HCT116 (cell line): ENCODE results near the gene IFNA21. TPM values are rescaled to one million over a fixed set of nuclear protein-coding genes. Genes with fewer than 3 reads are reported as not detected.
"Not testable (repeated sequence)": the region's sequence is repeated elsewhere in the genome, so short reads cannot be mapped to it uniquely, and the experiment has no call there.

ENCODE experiments used
- ATAC-seq: fragments of 200-7000 bp; cut with Tn5 transposase; 2 replicates; pipeline ENCODE4 v1.9.1; 2020; ENCODE audit warnings: mild to moderate bottlenecking, moderate library complexity
- BruUV-seq: library from RNA; stranded (reverse); fragments of 400-500 nt; replicated peaks from 2 replicates; lab custom pipeline; 2021; lab: Mats Ljungman, UMichigan
- CTCF ChIA-PET: fragments of 300-600 bp; sonication (Branson Sonifier 250); formaldehyde crosslinking; loops from one replicate; lab custom pipeline; 2021; ENCODE audit warnings: antibody characterized with exemption; lab: Charles Lee
- POLR2A ChIA-PET: fragments of 300-600, 350-600 bp; sonication (Branson Sonifier 250); formaldehyde crosslinking; loops from one replicate; lab custom pipeline; 2021; ENCODE audit warnings: antibody characterized with exemption; lab: Charles Lee
- RAD21 ChIA-PET, 2 experiments: fragments of 300-600 bp; sonication (Branson Sonifier 250); formaldehyde crosslinking; loops; one replicate each; lab custom pipeline; 2023; ENCODE audit warnings: low total read pairs in 2 of 2; ENCODE audit not compliant: uncharacterized antibody in 2 of 2, unreplicated experiment in 2 of 2, low non-redundant PET in 1 of 2; lab: Charles Lee
- DNase-seq: peaks from one replicate; pipeline ENCODE4 v3.0.0-alpha.2; 2010; ENCODE audit warnings: low read depth, low spot score
- H2AFZ ChIP-seq: fragments of 200-600 bp; shearing (Covaris generic), sonication (generic); 2 replicates; pipeline ENCODE4 v1.6.1; 2017; ENCODE audit warnings: low read depth, mixed run types, mixed read lengths, antibody characterized with exemption, low read length; ENCODE audit not compliant: poor library complexity, severe bottlenecking
- H3K27ac ChIP-seq: 2 replicates; pipeline ENCODE4 v1.5.1; 2012; ENCODE audit warnings: low read depth, low read length
- H3K27me3 ChIP-seq: fragments of 200-600 bp; sonication (generic); 2 replicates; pipeline ENCODE4 v1.6.1; 2016; ENCODE audit warnings: mixed run types, low read length, mixed read lengths; ENCODE audit not compliant: insufficient read depth
- H3K36me3 ChIP-seq, 2 experiments: fragments of 200-500 bp in 1 of 2; fragments of 200-600 bp in 1 of 2; sonication (Bioruptor generic) in 1 of 2; sonication (generic) in 1 of 2; 2 replicates each; pipeline versions ENCODE4 v1.5.1 to v1.6.1; 2014 to 2016; ENCODE audit warnings: low read length in 2 of 2, inconsistent platforms in 1 of 2, mixed read lengths in 1 of 2, mixed run types in 1 of 2; ENCODE audit not compliant: insufficient read depth in 2 of 2, control insufficient read depth in 1 of 2
- H3K4me1 ChIP-seq, 2 experiments: fragments of 200-600 bp in 1 of 2; sonication (generic) in 1 of 2; 2 replicates each; pipeline versions ENCODE4 v1.5.1 to v1.6.1; 2012 to 2017; ENCODE audit warnings: low read length in 2 of 2, inconsistent platforms in 1 of 2, mild to moderate bottlenecking in 1 of 2, mixed read lengths in 1 of 2, mixed run types in 1 of 2, moderate library complexity in 1 of 2; ENCODE audit not compliant: insufficient read depth in 2 of 2, control insufficient read depth in 1 of 2
- H3K4me2 ChIP-seq: fragments of 200-600 bp; sonication (generic); 2 replicates; pipeline ENCODE4 v1.6.1; 2017; ENCODE audit warnings: mixed run types, low read length, mixed read lengths
- H3K4me3 ChIP-seq, 2 experiments: fragments of 200-600 bp in 1 of 2; sonication (generic) in 1 of 2; replicated peaks in 1 of 2; 2 replicates each; pipeline ENCODE4 v1.5.1; 2011 to 2016; ENCODE audit warnings: low read length in 2 of 2, control low read depth in 1 of 2, low read depth in 1 of 2, mild to moderate bottlenecking in 1 of 2, mixed read lengths in 1 of 2, mixed run types in 1 of 2
- H3K79me2 ChIP-seq: fragments of 200-600 bp; sonication (generic); 2 replicates; pipeline ENCODE4 v1.6.1; 2017; ENCODE audit warnings: mild to moderate bottlenecking, mixed run types, low read length, moderate library complexity, mixed read lengths; ENCODE audit not compliant: insufficient read depth
- H3K9ac ChIP-seq: fragments of 200-600 bp; sonication (generic); 2 replicates; pipeline ENCODE4 v1.6.1; 2016; ENCODE audit warnings: low read length, mixed read lengths
- H3K9me2 ChIP-seq: fragments of 200-600 bp; sonication (generic), shearing (Covaris generic); 2 replicates; pipeline ENCODE4 v1.6.1; 2017; ENCODE audit warnings: mixed run types, mild to moderate bottlenecking, moderate library complexity; ENCODE audit not compliant: insufficient read depth
- H3K9me3 ChIP-seq, 2 experiments: fragments of 200-500 bp in 1 of 2; fragments of 200-600 bp in 1 of 2; sonication (Bioruptor generic) in 1 of 2; sonication (generic) in 1 of 2; 2 replicates each; pipeline ENCODE4 v1.6.1; 2014 to 2017; ENCODE audit warnings: low read length in 2 of 2, mixed read lengths in 2 of 2, inconsistent platforms in 1 of 2, low read depth in 1 of 2, mild to moderate bottlenecking in 1 of 2, mixed run types in 1 of 2, moderate library complexity in 1 of 2; ENCODE audit not compliant: control insufficient read depth in 1 of 2, insufficient read depth in 1 of 2
- H4K20me1 ChIP-seq: fragments of 200-600 bp; sonication (generic), shearing (Covaris generic); 2 replicates; pipeline ENCODE4 v1.6.1; 2017; ENCODE audit warnings: mixed run types, mild to moderate bottlenecking, moderate library complexity; ENCODE audit not compliant: insufficient read depth
- CEBPB ChIP-seq: IDR thresholded peaks from 2 replicates; pipeline ENCODE4 v1.6.1; 2012; ENCODE audit warnings: low read depth
- EGR1 ChIP-seq: IDR thresholded peaks from 2 replicates; pipeline ENCODE4 v1.6.1; 2012; ENCODE audit warnings: low read depth
- EZH2 ChIP-seq: fragments of 200-600 bp; sonication (generic); IDR thresholded peaks from 2 replicates; pipeline ENCODE4 v1.6.1; 2017; ENCODE audit warnings: antibody characterized with exemption, mixed run types
- EZH2phosphoT487 ChIP-seq: fragments of 200-600 bp; IDR thresholded peaks from 2 replicates; pipeline ENCODE4 v1.6.1; 2018; ENCODE audit warnings: antibody characterized with exemption, borderline replicate concordance
- FOSL1 ChIP-seq: IDR thresholded peaks from 2 replicates; pipeline ENCODE4 v1.6.1; 2012; ENCODE audit warnings: low read depth
- JUND ChIP-seq: IDR thresholded peaks from 2 replicates; pipeline ENCODE4 v1.6.1; 2012
- POLR2A ChIP-seq: IDR thresholded peaks from 2 replicates; pipeline ENCODE4 v1.7.0; 2011; ENCODE audit warnings: borderline replicate concordance; ENCODE audit not compliant: insufficient read depth, insufficient read length; ENCODE audit errors: extremely low read depth
- RAD21 ChIP-seq: IDR thresholded peaks from 2 replicates; pipeline ENCODE4 v1.6.1; 2012; ENCODE audit warnings: low read depth, mild to moderate bottlenecking
- SIN3A ChIP-seq: IDR thresholded peaks from 2 replicates; pipeline ENCODE4 v1.6.1; 2012; ENCODE audit warnings: low read depth
- ZFX ChIP-seq: fragments of 450-650 bp; IDR thresholded peaks from 2 replicates; pipeline ENCODE4 v1.6.1; 2017
- ZNF274 ChIP-seq: fragments of 200-500 bp; sonication (Bioruptor generic); IDR thresholded peaks from 2 replicates; pipeline ENCODE4 v1.6.1; 2014; ENCODE audit warnings: mild to moderate bottlenecking, low read depth, low read length, inconsistent platforms
- intact Hi-C: fragments of 100-400 bp; cut with micrococcal nuclease; formaldehyde crosslinking; loops from 2 replicates; pipeline ENCODE4 v1.10.0; 2022
- total RNA-seq: library from RNA; stranded (reverse); gene quantifications from one replicate; pipeline ENCODE4 v1.2.1, GENCODE V29; 2021; ENCODE audit not compliant: unreplicated experiment
- TF ChIP-seq, protein P1 (sequence below): IDR thresholded peaks from 2 replicates; pipeline ENCODE4 v1.6.1; 2011; ENCODE audit warnings: mild to moderate bottlenecking, low read length, moderate library complexity; ENCODE audit not compliant: insufficient replicate concordance; ENCODE audit errors: extremely low read depth

IFNA21 gene
- total RNA-seq, 1 experiment from 2014 or later: not detected

DNA sequence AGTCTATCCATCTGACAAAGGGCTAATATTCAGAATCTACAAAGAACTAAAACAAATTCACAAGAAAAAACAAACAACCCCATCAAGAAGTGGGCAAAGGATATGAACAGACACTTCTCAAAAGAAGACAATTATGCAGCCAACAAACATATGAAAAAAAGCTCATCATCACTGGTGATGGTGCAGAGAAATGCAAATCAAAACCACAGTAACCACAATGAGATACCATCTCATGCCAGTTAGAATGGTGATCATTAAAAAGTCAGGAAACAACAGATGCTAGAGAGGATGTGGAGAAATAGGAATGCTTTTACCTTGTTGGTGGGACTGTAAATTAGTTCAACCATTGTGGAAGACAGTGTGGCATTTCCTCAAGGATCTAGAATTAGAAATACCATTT, 38.3 kb downstream of the IFNA21 start:
- H3K9ac ChIP-seq, H3K9me2 ChIP-seq, H3K27me3 ChIP-seq, BruUV-seq, ATAC-seq, H3K9me3 ChIP-seq, H2AFZ ChIP-seq, H3K36me3 ChIP-seq, CTCF ChIA-PET, H3K79me2 ChIP-seq, POLR2A ChIA-PET, H4K20me1 ChIP-seq, H3K27ac ChIP-seq, intact Hi-C loops, H3K4me2 ChIP-seq, RAD21 ChIA-PET, DNase-seq, H3K4me1 ChIP-seq, H3K4me3 ChIP-seq: not testable (repeated sequence)

DNA sequence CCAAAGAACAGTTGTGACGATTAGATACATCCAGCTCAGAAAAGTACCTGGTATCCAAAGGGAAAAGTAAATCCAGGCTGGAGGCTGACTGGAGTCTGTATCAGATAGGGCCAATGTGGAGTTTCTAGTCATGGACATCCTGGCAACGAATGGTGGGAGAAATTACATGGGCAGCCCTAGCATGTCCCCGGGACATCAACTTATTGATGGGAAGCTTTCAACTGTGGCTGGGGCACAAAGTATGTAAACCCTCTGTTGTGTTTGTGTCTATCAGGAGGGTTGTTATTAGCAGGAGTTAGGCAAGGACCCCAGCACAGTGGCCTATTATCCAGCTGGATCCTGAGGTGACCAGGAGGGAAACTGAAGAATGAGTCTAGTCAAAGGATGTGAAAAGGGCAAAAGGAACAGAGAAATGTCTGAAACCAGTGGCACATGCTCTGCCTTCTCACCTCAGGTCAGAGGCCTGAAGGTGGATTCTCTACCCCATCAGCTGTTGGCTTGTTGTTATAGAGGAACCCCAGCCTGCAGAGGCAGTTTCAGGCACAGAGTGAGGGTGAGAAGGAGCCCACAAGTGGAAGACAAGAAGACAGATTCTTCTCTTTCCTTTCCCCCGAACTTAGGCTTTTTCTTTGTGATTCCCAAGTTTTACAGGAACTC, 44.7 kb downstream of the IFNA21 start:
- Histone ChIP-seq H4K20me1 (no peaks in the 10 kb centered on the region), H3K4me2 (no peak overlapping the region), H3K27ac (no peak overlapping the region), H3K9me2 (no peaks in the 10 kb centered on the region), H3K9ac (no peak overlapping the region), H3K4me1 (no peaks in the 10 kb centered on the region), H3K79me2 (no peaks in the 10 kb centered on the region), H3K4me3 (no peak overlapping the region), H3K27me3 (0 out of 2 replicates have a peak, but pooled peaks cover 8% of the 10 kb centered on the region), H2AFZ (no peak overlapping the region), H3K9me3 (no peaks in the 10 kb centered on the region), H3K36me3 (no peaks in the 10 kb centered on the region)
- CTCF ChIA-PET: no interaction called here
- POLR2A ChIA-PET: no interaction called here
- no peak for DNase-seq
- TF ChIP-seq EZH2phosphoT487: no peak
- no peak for TF ChIP-seq FOSL1
- TF ChIP-seq POLR2A: no peak
- no peak for TF ChIP-seq SIN3A
- no peak for TF ChIP-seq ZNF274
- TF ChIP-seq EZH2: no peak
- no peak for TF ChIP-seq ZFX
- TF ChIP-seq RAD21: no peak
- no peak for TF ChIP-seq CEBPB
- no peak for TF ChIP-seq EGR1
- TF ChIP-seq JUND: no peak
- TF ChIP-seq, protein P1, sequence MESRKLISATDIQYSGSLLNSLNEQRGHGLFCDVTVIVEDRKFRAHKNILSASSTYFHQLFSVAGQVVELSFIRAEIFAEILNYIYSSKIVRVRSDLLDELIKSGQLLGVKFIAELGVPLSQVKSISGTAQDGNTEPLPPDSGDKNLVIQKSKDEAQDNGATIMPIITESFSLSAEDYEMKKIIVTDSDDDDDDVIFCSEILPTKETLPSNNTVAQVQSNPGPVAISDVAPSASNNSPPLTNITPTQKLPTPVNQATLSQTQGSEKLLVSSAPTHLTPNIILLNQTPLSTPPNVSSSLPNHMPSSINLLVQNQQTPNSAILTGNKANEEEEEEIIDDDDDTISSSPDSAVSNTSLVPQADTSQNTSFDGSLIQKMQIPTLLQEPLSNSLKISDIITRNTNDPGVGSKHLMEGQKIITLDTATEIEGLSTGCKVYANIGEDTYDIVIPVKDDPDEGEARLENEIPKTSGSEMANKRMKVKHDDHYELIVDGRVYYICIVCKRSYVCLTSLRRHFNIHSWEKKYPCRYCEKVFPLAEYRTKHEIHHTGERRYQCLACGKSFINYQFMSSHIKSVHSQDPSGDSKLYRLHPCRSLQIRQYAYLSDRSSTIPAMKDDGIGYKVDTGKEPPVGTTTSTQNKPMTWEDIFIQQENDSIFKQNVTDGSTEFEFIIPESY: no peak
- BruUV-seq: no TSS peak
- ATAC-seq: no peak
- intact Hi-C loops: no loop called here
- RAD21 ChIA-PET: no interaction called here
